Mesenchymal stem cell (in vitro differentiated cells and primary cell): ENCODE data around the gene CHAC1.

Experiments
- DNase-seq: peaks from one replicate; pipeline ENCODE4 v3.0.0-alpha.2; 2013
- H2AFZ ChIP-seq: one replicate; pipeline ENCODE4 v1.6.1; 2013; ENCODE audit warnings: low read depth, mild to moderate bottlenecking, control low read depth, inconsistent platforms, low read length, moderate library complexity
- H2AK5ac ChIP-seq: 2 replicates; pipeline ENCODE4 v1.6.1; 2013; ENCODE audit warnings: low read length, moderate library complexity, mild to moderate bottlenecking, inconsistent platforms; ENCODE audit not compliant: severe bottlenecking
- H2BK120ac ChIP-seq: one replicate; pipeline ENCODE4 v1.6.1; 2013; ENCODE audit warnings: low read depth, mild to moderate bottlenecking, inconsistent platforms, low read length, moderate library complexity
- H2BK12ac ChIP-seq, 2 experiments: one replicate each; pipeline ENCODE4 v1.6.1; 2013; ENCODE audit warnings: inconsistent platforms in 2 of 2, low read length in 2 of 2, mild to moderate bottlenecking in 2 of 2, moderate library complexity in 2 of 2, control low read depth in 1 of 2
- H2BK15ac ChIP-seq: one replicate; pipeline ENCODE4 v1.6.1; 2013; ENCODE audit warnings: mild to moderate bottlenecking, low read depth, inconsistent platforms; ENCODE audit not compliant: poor library complexity, severe bottlenecking
- H2BK5ac ChIP-seq: 2 replicates; pipeline ENCODE4 v1.6.1; 2013; ENCODE audit warnings: low read depth, mild to moderate bottlenecking, low read length, control low read depth, inconsistent platforms; ENCODE audit not compliant: poor library complexity, severe bottlenecking
- H3K14ac ChIP-seq, 2 experiments: one replicate each; pipeline ENCODE4 v1.6.1; 2013; ENCODE audit warnings: inconsistent platforms in 2 of 2, low read length in 2 of 2, control low read depth in 1 of 2, mild to moderate bottlenecking in 1 of 2, moderate library complexity in 1 of 2
- H3K18ac ChIP-seq, 2 experiments: one replicate each; pipeline ENCODE4 v1.6.1; 2013; ENCODE audit warnings: inconsistent platforms in 2 of 2, low read length in 2 of 2, control low read depth in 1 of 2, low read depth in 1 of 2, mild to moderate bottlenecking in 1 of 2
- H3K23ac ChIP-seq, 2 experiments: one replicate each; pipeline ENCODE4 v1.6.1; 2013; ENCODE audit warnings: inconsistent platforms in 2 of 2, low read length in 2 of 2, mild to moderate bottlenecking in 2 of 2, moderate library complexity in 2 of 2, control low read depth in 1 of 2
- H3K27ac ChIP-seq: 2 replicates; pipeline ENCODE4 v1.5.1; 2013; ENCODE audit warnings: mild to moderate bottlenecking, moderate library complexity, low read length, control low read depth, inconsistent platforms; ENCODE audit not compliant: poor library complexity, severe bottlenecking
- H3K27me3 ChIP-seq, 2 experiments: 2 replicates each; pipeline versions ENCODE4 v1.6.1 to v1.7.0; 2013; ENCODE audit warnings: low read length in 2 of 2, mild to moderate bottlenecking in 2 of 2, moderate library complexity in 2 of 2, control low read depth in 1 of 2, inconsistent platforms in 1 of 2; ENCODE audit not compliant: control insufficient read depth in 1 of 2, insufficient read depth in 1 of 2
- H3K36me3 ChIP-seq, 2 experiments: 2 replicates each; pipeline versions ENCODE4 v1.6.1 to v1.7.0; 2013; ENCODE audit warnings: low read length in 2 of 2, control low read depth in 1 of 2, inconsistent platforms in 1 of 2, low read depth in 1 of 2, mild to moderate bottlenecking in 1 of 2; ENCODE audit not compliant: insufficient read depth in 2 of 2, control insufficient read depth in 1 of 2
- H3K4ac ChIP-seq, 2 experiments: one replicate each; pipeline ENCODE4 v1.6.1; 2013; ENCODE audit warnings: inconsistent platforms in 2 of 2, low read length in 2 of 2, mild to moderate bottlenecking in 2 of 2, moderate library complexity in 2 of 2, control low read depth in 1 of 2, low read depth in 1 of 2
- H3K4me1 ChIP-seq: 2 replicates; pipeline ENCODE4 v1.6.1; 2013; ENCODE audit warnings: low read depth, low read length, control low read depth; ENCODE audit not compliant: control insufficient read depth, insufficient read depth
- H3K4me2 ChIP-seq: 2 replicates; pipeline ENCODE4 v1.6.1; 2013; ENCODE audit warnings: low read length, mild to moderate bottlenecking, inconsistent platforms; ENCODE audit not compliant: poor library complexity, severe bottlenecking
- H3K4me3 ChIP-seq, 2 experiments: 2 replicates each; pipeline versions ENCODE4 v1.5.1 to v1.7.0; 2013; ENCODE audit warnings: low read length in 2 of 2, mild to moderate bottlenecking in 2 of 2, control low read depth in 1 of 2, low read depth in 1 of 2; ENCODE audit not compliant: insufficient read depth in 1 of 2
- H3K79me1 ChIP-seq: replicated peaks from 2 replicates; pipeline ENCODE4 v1.6.1; 2013; ENCODE audit warnings: mild to moderate bottlenecking, control low read depth, low read length, inconsistent platforms; ENCODE audit not compliant: poor library complexity, severe bottlenecking
- H3K9ac ChIP-seq: 2 replicates; pipeline ENCODE4 v1.7.0; 2013; ENCODE audit warnings: mild to moderate bottlenecking, low read length, moderate library complexity
- H3K9me3 ChIP-seq: 2 replicates; pipeline ENCODE4 v1.7.0; 2013; ENCODE audit warnings: mild to moderate bottlenecking, low read length; ENCODE audit not compliant: control insufficient read depth
- H4K8ac ChIP-seq: one replicate; pipeline ENCODE4 v1.6.1; 2013; ENCODE audit warnings: inconsistent platforms, mild to moderate bottlenecking, low read length, moderate library complexity
- H4K91ac ChIP-seq: one replicate; pipeline ENCODE4 v1.6.1; 2013; ENCODE audit warnings: mild to moderate bottlenecking, low read length, inconsistent platforms
- WGBS: methylation state at CpG from one replicate; pipeline ENCODE4 v1.1.7; 2013; ENCODE audit warnings: mixed read lengths; 5-methylcytosine and 5-hydroxymethylcytosine counted together

CHAC1 gene

GRCh38 chr15:40942878-40943277, 10.4 kb upstream of the CHAC1 start:
- peak overlapping the region in 1 of 2 experiments; percentile 77 for H3K4me3 ChIP-seq
- no peak overlapping the region for H3K9ac ChIP-seq
- DNase-seq: no peak
- H2AFZ ChIP-seq: no peak overlapping the region
- H4K91ac ChIP-seq: no peak overlapping the region
- no peak overlapping the region for H3K27ac ChIP-seq
- no peak overlapping the region for H2BK120ac ChIP-seq
- H2BK15ac ChIP-seq: peak overlapping the region; percentile 49
- peaks cover 23% of the 10 kb centered on the region for H3K4me1 ChIP-seq
- H4K8ac ChIP-seq: peak overlapping the region; percentile 19
- H2BK5ac ChIP-seq: no peak overlapping the region
- H3K23ac ChIP-seq: no peak overlapping the region
- no peak overlapping the region for H3K4me2 ChIP-seq
- H3K18ac ChIP-seq: peak overlapping the region in 1 of 2 experiments; percentile 94
- no peak overlapping the region for H2AK5ac ChIP-seq
- no peaks in the 10 kb centered on the region for H3K9me3 ChIP-seq
- H2BK12ac ChIP-seq: peak overlapping the region in 1 of 2 experiments; percentile 0
- no peaks in the 10 kb centered on the region for H3K79me1 ChIP-seq
- no peak overlapping the region for H3K14ac ChIP-seq
- H3K36me3 ChIP-seq: no peaks in the 10 kb centered on the region
- 97% methylated on average over 12 of the region's 12 CpGs for WGBS
- H3K27me3 ChIP-seq: peaks cover 3 to 8% of the 10 kb centered on the region in 2 experiments
- H3K4ac ChIP-seq: no peak overlapping the region

- Histone ChIP-seq H3K4me1 (peaks cover 23% of the 10 kb centered on the region), H3K23ac (no peak overlapping the region), H2AK5ac (no peak overlapping the region), H3K18ac (no peak overlapping the region), H3K27ac (no peak overlapping the region), H2BK120ac (no peak overlapping the region), H3K9me3 (no peaks in the 10 kb centered on the region), H2BK5ac (no peak overlapping the region), H3K36me3 (no peaks in the 10 kb centered on the region), H3K79me1 (no peaks in the 10 kb centered on the region), H2AFZ (no peak overlapping the region), H4K91ac (peak overlapping the region; percentile 5), H2BK15ac (peak overlapping the region; percentile 71), H3K4me2 (no peak overlapping the region), H3K4ac (no peak overlapping the region), H3K14ac (no peak overlapping the region), H4K8ac (no peak overlapping the region), H3K9ac (no peak overlapping the region), H3K27me3 (peaks cover 3 to 10% of the 10 kb centered on the region in 2 experiments), H2BK12ac (peak overlapping the region; percentile 18 to 22), H3K4me3 (no peak overlapping the region)
- no peak for DNase-seq
- 96% methylated on average over 8 of the region's 9 CpGs for WGBS
These were observed 9.4 kb upstream of the CHAC1 start for GRCh38 chr15:40943764-40944365.

GRCh38 chr15:40944510-40945296, 8.6 kb upstream of the CHAC1 start:
- Histone ChIP-seq H2BK5ac (no peak overlapping the region), H3K79me1 (no peaks in the 10 kb centered on the region), H2BK120ac (no peak overlapping the region), H3K14ac (no peak overlapping the region), H2BK12ac (no peak overlapping the region), H4K8ac (no peak overlapping the region), H2BK15ac (no peak overlapping the region), H3K4me1 (peaks cover 23% of the 10 kb centered on the region), H3K27me3 (peaks cover 9 to 18% of the 10 kb centered on the region in 2 experiments), H3K4ac (peak overlapping the region in 1 of 2 experiments; percentile 5), H2AK5ac (no peak overlapping the region), H3K4me3 (no peak overlapping the region), H3K9me3 (no peaks in the 10 kb centered on the region), H2AFZ (no peak overlapping the region), H3K27ac (no peak overlapping the region), H3K18ac (no peak overlapping the region), H3K9ac (no peak overlapping the region), H3K36me3 (no peaks in the 10 kb centered on the region), H4K91ac (no peak overlapping the region), H3K23ac (no peak overlapping the region), H3K4me2 (no peak overlapping the region)
- 89% methylated on average over 7 of the region's 11 CpGs for WGBS
- no peak for DNase-seq

GRCh38 chr15:40948706-40949473, 4.4 kb upstream of the CHAC1 start:
- H3K4ac ChIP-seq: no peak overlapping the region
- no peak overlapping the region for H4K8ac ChIP-seq
- no peaks in the 10 kb centered on the region for H3K9me3 ChIP-seq
- no peak overlapping the region for H2BK12ac ChIP-seq
- H3K4me2 ChIP-seq: no peak overlapping the region
- no peak for DNase-seq
- no peak overlapping the region for H2AFZ ChIP-seq
- H3K14ac ChIP-seq: no peak overlapping the region
- no peak overlapping the region for H4K91ac ChIP-seq
- WGBS: 73% methylated on average over 21 of the region's 21 CpGs
- no peak overlapping the region for H3K18ac ChIP-seq
- no peak overlapping the region for H2BK15ac ChIP-seq
- H3K4me1 ChIP-seq: peaks cover 11% of the 10 kb centered on the region
- H3K9ac ChIP-seq: no peak overlapping the region
- H2BK5ac ChIP-seq: no peak overlapping the region
- H3K27ac ChIP-seq: no peak overlapping the region
- H3K23ac ChIP-seq: no peak overlapping the region
- peaks cover 9 to 20% of the 10 kb centered on the region in 2 experiments for H3K27me3 ChIP-seq
- H3K79me1 ChIP-seq: peaks cover 3% of the 10 kb centered on the region
- H3K36me3 ChIP-seq: no peaks in the 10 kb centered on the region
- no peak overlapping the region for H2AK5ac ChIP-seq
- no peak overlapping the region for H3K4me3 ChIP-seq
- H2BK120ac ChIP-seq: no peak overlapping the region
